K562 (cell line): ENCODE data around the gene PPIF. TPM values are rescaled to one million over a fixed set of nuclear protein-coding genes. Genes with fewer than 3 reads are reported as not detected.

ENCODE experiments used
- CTBP1 ChIP-seq: fragments of 450-650 bp; IDR thresholded peaks from 2 replicates; pipeline ENCODE4 v1.6.1; 2016; ENCODE audit warnings: borderline replicate concordance
- E2F1 ChIP-seq: sonication (generic); formaldehyde crosslinking; IDR thresholded peaks from 2 replicates; pipeline ENCODE4 v1.8.1; 2023; ENCODE audit warnings: mild to moderate bottlenecking, missing genetic modification reagents, moderate library complexity
- E2F3 ChIP-seq: fragments of 250-450 bp; sonication (Bioruptor Pico); IDR thresholded peaks from 2 replicates; pipeline ENCODE4 v1.4.0; 2020; ENCODE audit warnings: mild to moderate bottlenecking
- FOXK2 ChIP-seq, 2 experiments: fragments of 450-650 bp; IDR thresholded peaks in 1 of 2; conservative IDR thresholded peaks in 1 of 2; 2 replicates each; pipeline ENCODE4 v1.6.1; 2016; ENCODE audit warnings: low read depth in 2 of 2, mild to moderate bottlenecking in 1 of 2
- MECOM ChIP-seq: fragments of 250-450 bp; sonication (Bioruptor Pico); IDR thresholded peaks from 2 replicates; pipeline ENCODE4 v1.8.0; 2022; ENCODE audit warnings: inconsistent platforms
- MNT ChIP-seq, 2 experiments: fragments of 450-650 bp; conservative IDR thresholded peaks; 2 replicates each; pipeline ENCODE4 v1.6.1; 2017; ENCODE audit warnings: mild to moderate bottlenecking in 2 of 2, moderate library complexity in 2 of 2
- NCOA4 ChIP-seq: fragments of 450-650 bp; IDR thresholded peaks from 2 replicates; pipeline ENCODE4 v1.6.1; 2018; ENCODE audit warnings: mild to moderate bottlenecking; ENCODE audit not compliant: partially characterized antibody
- NFATC3 ChIP-seq: fragments of 450-650 bp; IDR thresholded peaks from 2 replicates; pipeline ENCODE4 v1.6.1; 2017; ENCODE audit warnings: mild to moderate bottlenecking
- PATZ1 ChIP-seq: fragments of 250-450 bp; sonication (Bioruptor Pico); IDR thresholded peaks from 2 replicates; pipeline ENCODE4 v1.5.0; 2020; ENCODE audit warnings: mild to moderate bottlenecking, borderline replicate concordance
- PTBP1 ChIP-seq: fragments of 200-400 bp; formaldehyde crosslinking; IDR thresholded peaks from 2 replicates; pipeline ENCODE4 v1.6.1; 2017; ENCODE audit warnings: low read depth, low read length
- RBBP5 ChIP-seq: fragments of 200-600 bp; sonication (generic); IDR thresholded peaks from 2 replicates; pipeline ENCODE4 v1.6.1; 2012; ENCODE audit warnings: borderline replicate concordance, mild to moderate bottlenecking, low read length, control low read depth, inconsistent platforms; ENCODE audit not compliant: insufficient read depth, poor library complexity, severe bottlenecking
- STAT5A ChIP-seq: IDR thresholded peaks from 2 replicates; pipeline ENCODE4 v1.6.1; 2012; ENCODE audit warnings: low read length, inconsistent platforms, borderline replicate concordance
- TAL1 ChIP-seq: fragments of 450-650 bp; IDR thresholded peaks from 2 replicates; pipeline ENCODE4 v1.6.1; 2016; ENCODE audit warnings: mild to moderate bottlenecking
- TEAD4 ChIP-seq, 2 experiments: sonication (generic) in 1 of 2; formaldehyde crosslinking in 1 of 2; IDR thresholded peaks; 2 replicates each; pipeline versions ENCODE4 v1.6.1 to v1.8.0; 2012 to 2022; ENCODE audit warnings: borderline replicate concordance in 1 of 2, inconsistent platforms in 1 of 2, low read length in 1 of 2, mild to moderate bottlenecking in 1 of 2, missing genetic modification reagents in 1 of 2
- ZBTB7A ChIP-seq: IDR thresholded peaks from 2 replicates; pipeline ENCODE4 v1.6.1; 2011; ENCODE audit warnings: low read depth, mild to moderate bottlenecking, low read length, moderate library complexity, borderline replicate concordance; ENCODE audit not compliant: control insufficient read depth
- ZFP91 ChIP-seq: sonication (generic); formaldehyde crosslinking; IDR thresholded peaks from 2 replicates; pipeline ENCODE4 v1.8.0; 2022; ENCODE audit warnings: mild to moderate bottlenecking, missing genetic modification reagents
- ZNF280A ChIP-seq: fragments of 450-650 bp; IDR thresholded peaks from 2 replicates; pipeline ENCODE4 v1.6.1; 2018; ENCODE audit warnings: mild to moderate bottlenecking, low read depth; ENCODE audit not compliant: partially characterized antibody
- ZNF764 ChIP-seq: fragments of 250-450 bp; sonication (Bioruptor Pico); IDR thresholded peaks from 2 replicates; pipeline ENCODE4 v1.4.0; 2020; ENCODE audit warnings: low read depth, mild to moderate bottlenecking, moderate library complexity
- polyA plus RNA-seq, 8 experiments: library from polyadenylated mRNA; depleted of rRNA in 4 of 8; stranded (reverse) in 5 of 8; unstranded in 3 of 8; fragments of >200 nt; fragmentation: Nextera tagmentation in 2 of 8; fragmentation: Illumina TruSeq in 1 of 8; extraction: Ambion mirVana in 2 of 8; extraction: Trizol in 1 of 8; gene quantifications; 2 replicates each; pipeline versions ENCODE4 v1.2.1 to v1.2.3, GENCODE V29; 2011 to 2014; ENCODE audit warnings: inconsistent platforms in 1 of 8, missing spikeins in 1 of 8
- total RNA-seq, 7 experiments: library from RNA; depleted of rRNA in 6 of 7; stranded (reverse); fragments of >200 nt in 6 of 7; fragmentation: Illumina TruSeq in 2 of 7; extraction: Trizol in 2 of 7; gene quantifications; 2 replicates each; pipeline versions ENCODE4 v1.2.1 to v1.2.3, GENCODE V29; 2011 to 2021; ENCODE audit warnings: low replicate concordance in 1 of 7

PPIF gene
- total and polyA plus RNA-seq, 9 of the 15 experiments (the other 6 are each of a cell fraction or from before 2014, with no cell fraction given) = 40.9 to 287 (median 117) TPM

GRCh38 chr10:79387974-79388850, 40.9 kb downstream of the PPIF start (continued):
- TF ChIP-seq STAT5A (peak; percentile 55; the same call in 1 of the 2 replicates), PATZ1 (no peak), ZNF280A (no peak), E2F3 (CRISPR knock-in tag) (no peak), NCOA4 (no peak), FOXK2 (conservative IDR thresholded peaks at IDR 0.05 in 1 of 2, IDR thresholded peaks at IDR 0.05 in 1 of 2; ENCODE audit: low read depth in 2 of 2) (no peak), MNT (conservative IDR thresholded peaks at IDR 0.05) (no peak), PTBP1 (0 out of 2 replicates have a peak, but pooled peaks have one; percentile 76), ZBTB7A (peak; percentile 59; the same call in 1 of the 2 replicates), CTBP1 (no peak), MECOM (CRISPR knock-in tag) (no peak), ZNF764 (no peak), TEAD4 (IDR thresholded peaks at IDR 0.05; ENCODE audit: low read length) (peak; percentile 81), TEAD4 (CRISPR knock-in tag; IDR thresholded peaks at IDR 0.05; ENCODE audit: borderline replicate concordance) (no peak), ZFP91 (CRISPR knock-in tag) (no peak), RBBP5 (no peak), NFATC3 (no peak), TAL1 (peak; percentile 83), E2F1 (CRISPR knock-in tag) (no peak)
